Skeletal muscle satellite cell (primary cell): Measurements from ENCODE around the gene MAGI1.

Source experiments
- H3K27me3 ChIP-seq: 2 replicates; pipeline ENCODE4 v1.7.0; 2013; ENCODE audit warnings: low read length; ENCODE audit not compliant: control insufficient read depth, insufficient read depth
- H3K36me3 ChIP-seq: 2 replicates; pipeline ENCODE4 v1.7.0; 2013; ENCODE audit warnings: mild to moderate bottlenecking, control low read depth, low read length; ENCODE audit not compliant: insufficient read depth
- H3K4me1 ChIP-seq: 2 replicates; pipeline ENCODE4 v1.7.0; 2013; ENCODE audit warnings: low read length; ENCODE audit not compliant: control insufficient read depth, insufficient read depth
- H3K4me2 ChIP-seq: 2 replicates; pipeline ENCODE4 v1.7.0; 2013; ENCODE audit warnings: mild to moderate bottlenecking, low read length
- H3K4me3 ChIP-seq: 2 replicates; pipeline ENCODE4 v1.7.0; 2013; ENCODE audit warnings: low read length
- H3K9ac ChIP-seq: 2 replicates; pipeline ENCODE4 v1.7.0; 2013; ENCODE audit warnings: mild to moderate bottlenecking, low read depth, low read length, moderate library complexity
- H3K9me3 ChIP-seq: replicated peaks from 2 replicates; pipeline ENCODE4 v1.7.0; 2013; ENCODE audit warnings: mild to moderate bottlenecking, control low read depth, low read length

The MAGI1 gene

GRCh38 chr3:65706776-65707568, 331.7 kb downstream of the MAGI1 start:
- Histone ChIP-seq H3K9me3 (no peaks in the 10 kb centered on the region), H3K9ac (no peak overlapping the region), H3K4me3 (no peak overlapping the region), H3K27me3 (no peaks in the 10 kb centered on the region), H3K36me3 (no peaks in the 10 kb centered on the region), H3K4me1 (no peaks in the 10 kb centered on the region), H3K4me2 (no peak overlapping the region)

- no peaks in the 10 kb centered on the region for H3K27me3 ChIP-seq
- no peaks in the 10 kb centered on the region for H3K4me1 ChIP-seq
- no peak overlapping the region for H3K9ac ChIP-seq
- H3K4me3 ChIP-seq: no peak overlapping the region
- H3K4me2 ChIP-seq: no peak overlapping the region
- no peaks in the 10 kb centered on the region for H3K9me3 ChIP-seq
- H3K36me3 ChIP-seq: no peaks in the 10 kb centered on the region
Measured at GRCh38 chr3:65706301-65706700, 332.4 kb downstream of the MAGI1 start.

GRCh38 chr3:65703820-65704219, 334.9 kb downstream of the MAGI1 start:
- Histone ChIP-seq H3K36me3 (no peaks in the 10 kb centered on the region), H3K9ac (no peak overlapping the region), H3K4me2 (no peak overlapping the region), H3K4me1 (no peaks in the 10 kb centered on the region), H3K9me3 (no peaks in the 10 kb centered on the region), H3K27me3 (no peaks in the 10 kb centered on the region), H3K4me3 (no peak overlapping the region)

GRCh38 chr3:65703026-65703425, 335.7 kb downstream of the MAGI1 start:
- Histone ChIP-seq H3K27me3 (no peaks in the 10 kb centered on the region), H3K4me2 (no peak overlapping the region), H3K9me3 (no peaks in the 10 kb centered on the region), H3K36me3 (no peaks in the 10 kb centered on the region), H3K4me1 (no peaks in the 10 kb centered on the region), H3K4me3 (no peak overlapping the region), H3K9ac (no peak overlapping the region)

- H3K4me2 ChIP-seq: no peak overlapping the region
- no peaks in the 10 kb centered on the region for H3K27me3 ChIP-seq
- no peaks in the 10 kb centered on the region for H3K9me3 ChIP-seq
- H3K36me3 ChIP-seq: no peaks in the 10 kb centered on the region
- no peak overlapping the region for H3K9ac ChIP-seq
- H3K4me3 ChIP-seq: no peak overlapping the region
- H3K4me1 ChIP-seq: no peaks in the 10 kb centered on the region
Measured at GRCh38 chr3:65702202-65702601, 336.5 kb downstream of the MAGI1 start.

- H3K9ac ChIP-seq: no peak overlapping the region
Measured at GRCh38 chr3:65701516-65701915, 337.2 kb downstream of the MAGI1 start.

GRCh38 chr3:65689436-65689835, 349.3 kb downstream of the MAGI1 start:
- Histone ChIP-seq H3K4me2 (no peak overlapping the region), H3K9me3 (no peaks in the 10 kb centered on the region), H3K9ac (no peak overlapping the region), H3K27me3 (no peaks in the 10 kb centered on the region), H3K4me1 (peaks cover 7% of the 10 kb centered on the region), H3K4me3 (no peak overlapping the region), H3K36me3 (no peaks in the 10 kb centered on the region)

More at GRCh38 chr3:65701516-65701915, 337.2 kb downstream of the MAGI1 start:
- no peaks in the 10 kb centered on the region for H3K36me3 ChIP-seq
- H3K4me1 ChIP-seq: no peaks in the 10 kb centered on the region
- H3K27me3 ChIP-seq: no peaks in the 10 kb centered on the region
- no peaks in the 10 kb centered on the region for H3K9me3 ChIP-seq
- H3K4me2 ChIP-seq: no peak overlapping the region
- H3K4me3 ChIP-seq: no peak overlapping the region

- H3K36me3 ChIP-seq: no peaks in the 10 kb centered on the region
- H3K4me3 ChIP-seq: no peak overlapping the region
- no peak overlapping the region for H3K4me2 ChIP-seq
- H3K9me3 ChIP-seq: no peaks in the 10 kb centered on the region
- H3K27me3 ChIP-seq: no peaks in the 10 kb centered on the region
- H3K9ac ChIP-seq: no peak overlapping the region
- H3K4me1 ChIP-seq: peaks cover 7% of the 10 kb centered on the region
Measured at GRCh38 chr3:65687741-65688140, 351.0 kb downstream of the MAGI1 start.

- H3K9me3 ChIP-seq: no peaks in the 10 kb centered on the region
- H3K27me3 ChIP-seq: no peaks in the 10 kb centered on the region
- no peak overlapping the region for H3K4me2 ChIP-seq
- H3K36me3 ChIP-seq: no peaks in the 10 kb centered on the region
- H3K9ac ChIP-seq: no peak overlapping the region
- H3K4me1 ChIP-seq: peaks cover 7% of the 10 kb centered on the region
- H3K4me3 ChIP-seq: no peak overlapping the region
Measured at GRCh38 chr3:65685621-65686235, 353.0 kb downstream of the MAGI1 start.

- no peaks in the 10 kb centered on the region for H3K27me3 ChIP-seq
- H3K4me2 ChIP-seq: no peak overlapping the region
- no peak overlapping the region for H3K4me3 ChIP-seq
- no peak overlapping the region for H3K9ac ChIP-seq
- H3K36me3 ChIP-seq: no peaks in the 10 kb centered on the region
- H3K4me1 ChIP-seq: no peaks in the 10 kb centered on the region
- no peaks in the 10 kb centered on the region for H3K9me3 ChIP-seq
Measured at GRCh38 chr3:65678516-65678915, 360.2 kb downstream of the MAGI1 start.

GRCh38 chr3:65677486-65678010, 361.2 kb downstream of the MAGI1 start:
- Histone ChIP-seq H3K27me3 (no peaks in the 10 kb centered on the region), H3K4me3 (no peak overlapping the region), H3K4me1 (no peaks in the 10 kb centered on the region), H3K36me3 (no peaks in the 10 kb centered on the region), H3K9me3 (no peaks in the 10 kb centered on the region), H3K4me2 (no peak overlapping the region), H3K9ac (no peak overlapping the region)

GRCh38 chr3:65676580-65676979, 362.1 kb downstream of the MAGI1 start:
- Histone ChIP-seq H3K27me3 (no peaks in the 10 kb centered on the region), H3K36me3 (no peaks in the 10 kb centered on the region), H3K4me1 (no peaks in the 10 kb centered on the region), H3K9ac (no peak overlapping the region), H3K9me3 (no peaks in the 10 kb centered on the region), H3K4me3 (no peak overlapping the region), H3K4me2 (no peak overlapping the region)
